H9 (cell line): ENCODE data around the gene SATB2. TPM values are rescaled to one million over a fixed set of nuclear protein-coding genes. Genes with fewer than 3 reads are reported as not detected.

Source experiments
- DNase-seq: peaks from one replicate; pipeline ENCODE4 v3.0.0-alpha.2; 2017
- H2AFZ ChIP-seq: one replicate; pipeline ENCODE4 v1.6.1; 2013; ENCODE audit warnings: mild to moderate bottlenecking, low read length, control low read depth, moderate library complexity
- H2AK5ac ChIP-seq: 2 replicates; pipeline ENCODE4 v1.6.1; 2013; ENCODE audit warnings: low read length, control low read depth, mixed read lengths; ENCODE audit not compliant: insufficient read length
- H2BK120ac ChIP-seq: one replicate; pipeline ENCODE4 v1.6.1; 2013; ENCODE audit warnings: low read depth, mild to moderate bottlenecking, low read length, control low read depth, inconsistent platforms; ENCODE audit not compliant: poor library complexity, severe bottlenecking
- H2BK12ac ChIP-seq: 2 replicates; pipeline ENCODE4 v1.6.1; 2013; ENCODE audit warnings: low read length, control low read depth, mixed read lengths, low read depth; ENCODE audit not compliant: insufficient read length
- H2BK15ac ChIP-seq: 2 replicates; pipeline ENCODE4 v1.6.1; 2013; ENCODE audit warnings: low read depth, low read length, control low read depth
- H2BK20ac ChIP-seq: one replicate; pipeline ENCODE4 v1.6.1; 2013; ENCODE audit warnings: low read depth, mild to moderate bottlenecking, low read length, control low read depth, inconsistent platforms; ENCODE audit not compliant: poor library complexity, severe bottlenecking
- H2BK5ac ChIP-seq: 2 replicates; pipeline ENCODE4 v1.6.1; 2013; ENCODE audit warnings: low read length, control low read depth, mixed read lengths; ENCODE audit not compliant: insufficient read length
- H3K14ac ChIP-seq: 2 replicates; pipeline ENCODE4 v1.6.1; 2013; ENCODE audit warnings: low read length, control low read depth; ENCODE audit not compliant: insufficient read depth
- H3K18ac ChIP-seq: 2 replicates; pipeline ENCODE4 v1.6.1; 2013; ENCODE audit warnings: low read depth, mild to moderate bottlenecking, mixed read lengths, low read length, control low read depth; ENCODE audit not compliant: insufficient read length
- H3K23ac ChIP-seq: 2 replicates; pipeline ENCODE4 v1.6.1; 2013; ENCODE audit warnings: low read length, control low read depth, mixed read lengths, low read depth; ENCODE audit not compliant: insufficient read length
- H3K23me2 ChIP-seq: 2 replicates; pipeline ENCODE4 v1.6.1; 2013; ENCODE audit warnings: low read depth, mild to moderate bottlenecking, mixed read lengths, low read length, control low read depth; ENCODE audit not compliant: insufficient read length, poor library complexity, severe bottlenecking
- H3K27ac ChIP-seq: 2 replicates; pipeline ENCODE4 v1.5.1; 2013; ENCODE audit warnings: low read length, control low read depth, mixed read lengths, low read depth; ENCODE audit not compliant: insufficient read length
- H3K27me3 ChIP-seq: 2 replicates; pipeline ENCODE4 v1.6.1; 2013; ENCODE audit warnings: low read length, control low read depth, inconsistent platforms; ENCODE audit not compliant: insufficient read depth
- H3K4ac ChIP-seq: 2 replicates; pipeline ENCODE4 v1.6.1; 2013; ENCODE audit warnings: low read depth, mild to moderate bottlenecking, control low read depth, inconsistent platforms, low read length, moderate library complexity
- H3K4me1 ChIP-seq: 2 replicates; pipeline ENCODE4 v1.6.1; 2013; ENCODE audit warnings: low read length, control low read depth, inconsistent platforms; ENCODE audit not compliant: insufficient read depth
- H3K4me2 ChIP-seq: 2 replicates; pipeline ENCODE4 v1.6.1; 2013; ENCODE audit warnings: low read length, control low read depth, mixed read lengths; ENCODE audit not compliant: insufficient read length, insufficient read depth
- H3K56ac ChIP-seq: 2 replicates; pipeline ENCODE4 v1.6.1; 2013; ENCODE audit warnings: low read depth, mild to moderate bottlenecking, mixed read lengths, low read length, control low read depth; ENCODE audit not compliant: insufficient read length
- H3K79me1 ChIP-seq: 2 replicates; pipeline ENCODE4 v1.6.1; 2013; ENCODE audit warnings: low read depth, mild to moderate bottlenecking, moderate library complexity, low read length, control low read depth, inconsistent platforms; ENCODE audit not compliant: insufficient read depth, poor library complexity, severe bottlenecking
- H3K79me2 ChIP-seq: 2 replicates; pipeline ENCODE4 v1.6.1; 2013; ENCODE audit warnings: low read length, control low read depth, inconsistent platforms; ENCODE audit not compliant: insufficient read depth
- H3K9ac ChIP-seq: 2 replicates; pipeline ENCODE4 v1.6.1; 2013; ENCODE audit warnings: low read length, control low read depth, mixed read lengths; ENCODE audit not compliant: insufficient read length; ENCODE audit errors: extremely low read depth
- H3K9me3 ChIP-seq: one replicate; pipeline ENCODE4 v1.6.1; 2013; ENCODE audit warnings: low read depth, low read length, inconsistent platforms; ENCODE audit not compliant: control insufficient read depth
- H3T11ph ChIP-seq: one replicate; pipeline ENCODE4 v1.6.1; 2013; ENCODE audit warnings: mild to moderate bottlenecking, low read length, control low read depth, inconsistent platforms
- H4K20me1 ChIP-seq: one replicate; pipeline ENCODE4 v1.6.1; 2013; ENCODE audit not compliant: control insufficient read depth, insufficient read length, insufficient read depth
- H4K5ac ChIP-seq: 2 replicates; pipeline ENCODE4 v1.6.1; 2013; ENCODE audit warnings: low read depth, mild to moderate bottlenecking, mixed read lengths, low read length, control low read depth; ENCODE audit not compliant: insufficient read length
- H4K8ac ChIP-seq: replicated peaks from 2 replicates; pipeline ENCODE4 v1.6.1; 2013; ENCODE audit warnings: low read length, control low read depth, mixed read lengths, low read depth; ENCODE audit not compliant: insufficient read length
- H4K91ac ChIP-seq: 2 replicates; pipeline ENCODE4 v1.6.1; 2013; ENCODE audit warnings: low read depth, mild to moderate bottlenecking, moderate library complexity, mixed read lengths, low read length, control low read depth; ENCODE audit not compliant: insufficient read length
- H3K27ac Mint-ChIP-seq, 3 experiments: 2 replicates in 2 of 3; 3 replicates in 1 of 3; pipeline ENCODE4 v1.8.0; 2020 to 2021; ENCODE audit warnings: mixed read lengths in 3 of 3, mild to moderate bottlenecking in 1 of 3, moderate library complexity in 1 of 3
- H3K27me3 Mint-ChIP-seq: 2 replicates; pipeline ENCODE4 v1.8.0; 2021; ENCODE audit warnings: low read depth, mild to moderate bottlenecking, moderate library complexity, mixed read lengths
- H3K36me3 Mint-ChIP-seq, 3 experiments: 2 replicates in 2 of 3; 3 replicates in 1 of 3; pipeline ENCODE4 v1.8.0; 2020 to 2021; ENCODE audit warnings: low read depth in 3 of 3, mixed read lengths in 3 of 3; ENCODE audit not compliant: insufficient read depth in 1 of 3
- H3K4me1 Mint-ChIP-seq, 2 experiments: 2 replicates each; pipeline ENCODE4 v1.8.0; 2020; ENCODE audit warnings: mixed read lengths in 2 of 2
- H3K4me3 Mint-ChIP-seq, 2 experiments: 2 replicates in 1 of 2; 3 replicates in 1 of 2; pipeline ENCODE4 v1.8.0; 2020 to 2021; ENCODE audit warnings: mild to moderate bottlenecking in 2 of 2, mixed read lengths in 2 of 2, moderate library complexity in 1 of 2
- H3K9me3 Mint-ChIP-seq, 2 experiments: 2 replicates in 1 of 2; 3 replicates in 1 of 2; pipeline ENCODE4 v1.8.0; 2020; ENCODE audit warnings: mild to moderate bottlenecking in 2 of 2, mixed read lengths in 2 of 2, moderate library complexity in 1 of 2
- WGBS: extraction: QIAGEN DNeasy Blood & Tissue Kit; methylation state at CpG from one replicate; pipeline ENCODE4 v1.1.7; 2013; ENCODE audit warnings: missing lambda C conversion rate, low lambda C conversion rate, mixed read lengths; ENCODE audit not compliant: insufficient read length; ENCODE audit errors: extremely low coverage; 5-methylcytosine and 5-hydroxymethylcytosine counted together
- total RNA-seq: library from RNA; stranded (reverse); gene quantifications from 2 replicates; pipeline ENCODE4 v1.2.1, GENCODE V29; 2021
- TF ChIP-seq, protein P1 (sequence below): fragments of 200-600 bp; sonication (generic); conservative IDR thresholded peaks from 3 replicates; pipeline ENCODE4 v1.8.0; 2021; ENCODE audit warnings: antibody characterized with exemption, mild to moderate bottlenecking

Gene SATB2
- total RNA-seq, 1 experiment from 2014 or later = 23.8 TPM

DNA sequence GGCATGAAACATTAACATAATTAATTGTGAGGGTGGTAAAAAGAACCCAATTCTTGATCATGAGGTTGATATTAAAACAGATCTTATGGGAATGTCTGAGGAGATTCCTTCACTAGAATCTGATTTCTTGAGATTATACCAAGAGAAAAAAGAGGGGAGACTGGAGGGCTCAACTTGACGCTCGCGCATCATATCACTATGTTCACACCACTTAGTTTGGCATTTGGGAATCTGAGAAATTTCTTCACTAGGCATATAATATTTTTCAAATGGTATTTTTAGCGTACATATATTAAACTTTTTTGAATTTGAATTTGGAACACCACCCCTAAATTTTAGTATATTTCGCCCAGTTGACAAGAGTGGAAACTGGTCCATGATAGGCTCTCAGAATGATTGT is 140.1 kb downstream of the SATB2 start:
- no peak overlapping the region for H3K56ac ChIP-seq
- no peak overlapping the region for H2BK12ac ChIP-seq
- no peaks in the 10 kb centered on the region for H3K23me2 ChIP-seq
- H3K18ac ChIP-seq = no peak overlapping the region
- no peaks in the 10 kb centered on the region for H3K9me3 ChIP-seq
- no peak overlapping the region for H3K23ac ChIP-seq
- H3K14ac ChIP-seq = no peak overlapping the region
- no peak overlapping the region for H3K4ac ChIP-seq
- no peaks in the 10 kb centered on the region for H3K27me3 Mint-ChIP-seq
- H3K27ac ChIP-seq = no peak overlapping the region
- no peak overlapping the region for H2AK5ac ChIP-seq
- no peaks in the 10 kb centered on the region for H3K27me3 ChIP-seq
- no peak overlapping the region for H4K91ac ChIP-seq
- H3K4me2 ChIP-seq = no peak overlapping the region
- H3K27ac Mint-ChIP-seq = no peak overlapping the region
- H2BK15ac ChIP-seq = no peak overlapping the region
- no peak overlapping the region for H2BK5ac ChIP-seq
- H4K5ac ChIP-seq = no peak overlapping the region
- H3K4me3 Mint-ChIP-seq = no peak overlapping the region
- H3K4me1 ChIP-seq = no peaks in the 10 kb centered on the region
- DNase-seq = no peak
- TF ChIP-seq, protein P1, sequence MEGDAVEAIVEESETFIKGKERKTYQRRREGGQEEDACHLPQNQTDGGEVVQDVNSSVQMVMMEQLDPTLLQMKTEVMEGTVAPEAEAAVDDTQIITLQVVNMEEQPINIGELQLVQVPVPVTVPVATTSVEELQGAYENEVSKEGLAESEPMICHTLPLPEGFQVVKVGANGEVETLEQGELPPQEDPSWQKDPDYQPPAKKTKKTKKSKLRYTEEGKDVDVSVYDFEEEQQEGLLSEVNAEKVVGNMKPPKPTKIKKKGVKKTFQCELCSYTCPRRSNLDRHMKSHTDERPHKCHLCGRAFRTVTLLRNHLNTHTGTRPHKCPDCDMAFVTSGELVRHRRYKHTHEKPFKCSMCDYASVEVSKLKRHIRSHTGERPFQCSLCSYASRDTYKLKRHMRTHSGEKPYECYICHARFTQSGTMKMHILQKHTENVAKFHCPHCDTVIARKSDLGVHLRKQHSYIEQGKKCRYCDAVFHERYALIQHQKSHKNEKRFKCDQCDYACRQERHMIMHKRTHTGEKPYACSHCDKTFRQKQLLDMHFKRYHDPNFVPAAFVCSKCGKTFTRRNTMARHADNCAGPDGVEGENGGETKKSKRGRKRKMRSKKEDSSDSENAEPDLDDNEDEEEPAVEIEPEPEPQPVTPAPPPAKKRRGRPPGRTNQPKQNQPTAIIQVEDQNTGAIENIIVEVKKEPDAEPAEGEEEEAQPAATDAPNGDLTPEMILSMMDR = no peak
- no peak overlapping the region for H2AFZ ChIP-seq
- H2BK20ac ChIP-seq = no peak overlapping the region
- peaks cover 0 to 4% of the 10 kb centered on the region in 2 experiments; a peak in 1 of 4 replicates for H3K4me1 Mint-ChIP-seq
- H3K79me1 ChIP-seq = no peaks in the 10 kb centered on the region
- H3K36me3 Mint-ChIP-seq = peaks cover 0 to 2% (median 0%) of the 10 kb centered on the region in 3 experiments; a peak in 2 of 7 replicates
- no peaks in the 10 kb centered on the region for H3K9me3 Mint-ChIP-seq
- no peak overlapping the region for H3K9ac ChIP-seq
- no peak overlapping the region for H4K8ac ChIP-seq
- no CpG with 5 or more reads among the region's 5 CpGs for WGBS
- no peak overlapping the region for H3T11ph ChIP-seq
- no peaks in the 10 kb centered on the region for H4K20me1 ChIP-seq
- no peaks in the 10 kb centered on the region for H3K79me2 ChIP-seq
- no peak overlapping the region for H2BK120ac ChIP-seq
